ENCODE data around the gene KRT73. TPM values are rescaled to one million over a fixed set of nuclear protein-coding genes. Genes with fewer than 3 reads are reported as not detected.

Gene KRT73
- total RNA-seq, 2 experiments from 2014 or later = not detected

- H3K4me1 Mint-ChIP-seq = peaks cover 2% of the 10 kb centered on the region
- H3K9me3 Mint-ChIP-seq (ENCODE audit: low read depth) = no peaks in the 10 kb centered on the region
- CTCF ChIA-PET = interaction anchor here (1.4 kb wide), 1 partner anchor 420 kb away, joined by 3 read pairs; no protein-coding TSS in a partner anchor
- H3K36me3 Mint-ChIP-seq = no peaks in the 10 kb centered on the region
- ATAC-seq (no peak), DNase-seq (no peak)
- no peak overlapping the region for H3K27ac Mint-ChIP-seq
- H3K27me3 Mint-ChIP-seq = peaks cover 47% of the 10 kb centered on the region
- H3K4me3 Mint-ChIP-seq = no peak overlapping the region
Measured at GRCh38 chr12:52559979-52560378, 58.4 kb downstream of the KRT73 start.

GRCh38 chr12:52558781-52559445, 59.4 kb downstream of the KRT73 start:
- peaks cover 2% of the 10 kb centered on the region for H3K4me1 Mint-ChIP-seq
- ATAC-seq = no peak
- no peaks in the 10 kb centered on the region for H3K9me3 Mint-ChIP-seq (ENCODE audit: low read depth)
- no peak overlapping the region for H3K4me3 Mint-ChIP-seq
- H3K27ac Mint-ChIP-seq = no peak overlapping the region
- H3K36me3 Mint-ChIP-seq = no peaks in the 10 kb centered on the region
- CTCF ChIA-PET = interaction anchor here (1.4 kb wide), 1 partner anchor 422 kb away, joined by 3 read pairs; no protein-coding TSS in a partner anchor
- peaks cover 49% of the 10 kb centered on the region for H3K27me3 Mint-ChIP-seq
- DNase-seq = no peak

Other genes starting within 250 kb of the KRT73 start
- gene KRT84, start 232.9 kb downstream of the KRT73 start, total RNA-seq = not detected
- not detected for gene KRT82, start 212.2 kb downstream of the KRT73 start, total RNA-seq
- not detected for gene KRT75, start 184.2 kb downstream of the KRT73 start, total RNA-seq
- gene KRT6B, start 166.4 kb downstream of the KRT73 start, total RNA-seq = not detected
- gene KRT6C, start 144.8 kb downstream of the KRT73 start, total RNA-seq = not detected
- gene KRT6A, start 125.3 kb downstream of the KRT73 start, total RNA-seq = not detected
- not detected for gene KRT5, start 98.2 kb downstream of the KRT73 start, total RNA-seq
- gene KRT71, start 65.4 kb downstream of the KRT73 start, total RNA-seq = not detected
- gene KRT74, start 44.7 kb downstream of the KRT73 start, total RNA-seq = not detected
- gene KRT72, start 17.1 kb downstream of the KRT73 start, total RNA-seq = under 1 TPM in 1 of 2 experiments, not detected in 1; 0.15 TPM
- not detected for gene KRT2, start 33.7 kb upstream of the KRT73 start, total RNA-seq
- not detected for gene KRT1, start 61.8 kb upstream of the KRT73 start, total RNA-seq
- gene KRT77, start 85.0 kb upstream of the KRT73 start, total RNA-seq = not detected
- gene KRT76, start 158.8 kb upstream of the KRT73 start, total RNA-seq = not detected
- not detected for gene KRT3, start 177.6 kb upstream of the KRT73 start, total RNA-seq
- not detected for gene KRT4, start 195.6 kb upstream of the KRT73 start, total RNA-seq
- gene KRT79, start 215.8 kb upstream of the KRT73 start, total RNA-seq = under 1 TPM in 1 of 2 experiments, not detected in 1; 0.23 TPM
- not detected for gene KRT78, start 230.4 kb upstream of the KRT73 start, total RNA-seq

Measured in activated CD8-positive, alpha-beta memory T cell treated with anti-CD3 and anti-CD28 coated beads, Interleukin-2, amount 10 ng/mL, durations not matched to agents 7 days and 5 days (primary cell).